NK-92 (cell line): Measurements from ENCODE around the gene NUP88.

Experiments used
- DNase-seq: peaks from one replicate; lab custom pipeline; 2025; ENCODE audit not compliant: unreplicated experiment; lab: John Stamatoyannopoulos, UW

Gene NUP88

GRCh38 chr17:5355421-5356129 lies 63.9 kb downstream of the NUP88 start:
- no peak for DNase-seq

- DNase-seq, result no peak
These were observed 64.5 kb downstream of the NUP88 start for GRCh38 chr17:5354886-5355415.

DNA sequence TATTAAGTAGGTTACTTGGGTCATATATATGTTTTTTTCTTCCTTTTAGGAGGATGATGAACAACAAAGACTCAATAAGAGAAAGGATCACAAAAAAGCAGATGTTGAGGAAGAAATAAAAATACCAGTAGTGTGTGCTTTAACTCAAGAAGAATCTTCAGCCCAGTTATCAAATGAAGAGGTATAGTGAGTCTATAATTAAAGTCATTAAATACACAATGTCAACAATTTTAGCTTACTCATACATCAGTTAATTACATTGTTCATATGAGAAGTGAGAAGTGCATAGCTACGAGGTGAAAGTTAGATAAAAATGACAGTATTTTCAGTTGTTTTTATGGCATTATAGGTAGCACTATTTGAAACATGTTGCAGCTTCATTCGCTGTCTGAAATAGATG lies 65.2 kb downstream of the NUP88 start:
- no peak for DNase-seq

DNA sequence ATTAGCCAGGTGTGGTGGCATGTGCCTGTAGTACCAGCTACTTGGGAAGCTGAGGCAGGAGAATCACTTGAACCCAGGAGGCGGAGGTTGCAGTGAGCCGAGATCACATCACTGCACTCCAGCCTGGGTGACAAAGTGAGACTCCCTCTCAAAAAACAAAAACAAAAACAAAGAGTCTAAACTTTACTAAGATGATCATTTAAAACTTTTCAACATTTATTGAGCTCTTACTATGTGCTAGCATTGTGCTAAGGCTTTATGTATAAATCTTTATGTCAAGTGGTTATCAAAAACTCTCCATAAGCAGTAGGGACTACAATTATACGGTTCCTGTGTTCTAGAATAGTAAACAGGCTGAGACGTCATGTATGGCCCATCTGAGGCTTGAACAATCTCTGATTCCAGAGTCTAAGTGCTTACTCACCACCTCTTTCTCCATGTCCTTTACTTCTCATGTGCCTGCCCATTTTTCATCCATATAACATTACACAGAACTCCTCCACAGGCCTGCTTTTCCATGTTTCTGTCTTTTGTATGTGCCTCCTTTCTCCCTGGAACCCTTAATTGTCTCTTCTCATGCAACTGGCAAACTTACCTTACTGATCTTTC lies 66.7 kb downstream of the NUP88 start:
- no peak for DNase-seq

DNA sequence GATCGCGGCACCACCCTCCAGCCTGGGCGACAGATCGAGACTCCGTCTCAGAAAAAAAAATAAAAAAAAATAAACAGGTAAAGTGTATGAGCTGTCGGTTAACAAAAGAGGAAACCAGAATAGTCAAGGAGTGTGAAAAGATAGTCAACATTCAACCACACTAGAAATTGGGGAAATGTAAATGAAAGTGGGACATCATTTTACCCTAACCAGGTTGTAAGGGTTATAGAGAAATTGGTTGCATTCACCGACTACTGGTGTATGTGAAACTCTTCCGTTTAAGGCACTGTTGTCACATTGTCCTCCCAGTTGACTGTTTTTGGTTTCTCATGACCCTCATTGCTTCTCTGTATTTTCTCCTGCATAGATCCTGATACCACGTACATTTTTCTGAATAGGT lies 74.5 kb downstream of the NUP88 start:
- no peak for DNase-seq
